ENCODE results near the gene GALNT2.

GALNT2 gene

GRCh38 chr1:230145953-230146476 is 79.0 kb downstream of the GALNT2 start:
- FAIRE-seq (peak; percentile 74), DNase-seq (ENCODE audit: insufficient read length, low spot score) (peak; percentile 33)

GRCh38 chr1:230146709-230147108 is 79.7 kb downstream of the GALNT2 start:
- TF ChIP-seq POU2F2 (IDR thresholded peaks at IDR 0.05; ENCODE audit: low read depth, low read length) (no peak), SPI1 (IDR thresholded peaks at IDR 0.05; ENCODE audit: low read depth, low read length) (no peak), POLR2AphosphoS5 (IDR thresholded peaks at IDR 0.05; ENCODE audit: low read depth, low read length) (no peak), PAX5 (IDR thresholded peaks at IDR 0.05; ENCODE audit: insufficient read depth, low read length, severe bottlenecking) (no peak), TAF1 (IDR thresholded peaks at IDR 0.05; ENCODE audit: low read depth, low read length) (no peak), POLR2A (IDR thresholded peaks at IDR 0.05; ENCODE audit: low read depth, low read length) (no peak)
- no peak for FAIRE-seq
- no peak for DNase-seq (ENCODE audit: insufficient read length, low spot score)

More at GRCh38 chr1:230145953-230146476, 79.0 kb downstream of the GALNT2 start:
- TF ChIP-seq SPI1 (IDR thresholded peaks at IDR 0.05; ENCODE audit: low read depth, low read length): peak; percentile 82
- TF ChIP-seq POU2F2 (IDR thresholded peaks at IDR 0.05; ENCODE audit: low read depth, low read length): 0 out of 2 replicates have a peak, but pooled peaks have one; percentile 26
- no peak for TF ChIP-seq POLR2AphosphoS5 (IDR thresholded peaks at IDR 0.05; ENCODE audit: low read depth, low read length)
- TF ChIP-seq PAX5 (IDR thresholded peaks at IDR 0.05; ENCODE audit: insufficient read depth, low read length, severe bottlenecking): no peak
- peak; percentile 19; the same call in 1 of the 2 replicates for TF ChIP-seq TAF1 (IDR thresholded peaks at IDR 0.05; ENCODE audit: low read depth, low read length)
- no peak for TF ChIP-seq POLR2A (IDR thresholded peaks at IDR 0.05; ENCODE audit: low read depth, low read length)

GRCh38 chr1:230147253-230148125 is 80.5 kb downstream of the GALNT2 start:
- DNase-seq (ENCODE audit: insufficient read length, low spot score) (no peak), FAIRE-seq (peak; percentile 57)
- TF ChIP-seq POLR2AphosphoS5 (IDR thresholded peaks at IDR 0.05; ENCODE audit: low read depth, low read length) (no peak), TAF1 (IDR thresholded peaks at IDR 0.05; ENCODE audit: low read depth, low read length) (no peak), PAX5 (IDR thresholded peaks at IDR 0.05; ENCODE audit: insufficient read depth, low read length, severe bottlenecking) (no peak), SPI1 (IDR thresholded peaks at IDR 0.05; ENCODE audit: low read depth, low read length) (no peak), POLR2A (IDR thresholded peaks at IDR 0.05; ENCODE audit: low read depth, low read length) (no peak), POU2F2 (IDR thresholded peaks at IDR 0.05; ENCODE audit: low read depth, low read length) (no peak)

- DNase-seq (ENCODE audit: insufficient read length, low spot score): no peak
- no peak for TF ChIP-seq TAF1 (IDR thresholded peaks at IDR 0.05; ENCODE audit: low read depth, low read length)
- TF ChIP-seq POU2F2 (IDR thresholded peaks at IDR 0.05; ENCODE audit: low read depth, low read length): no peak
- TF ChIP-seq POLR2AphosphoS5 (IDR thresholded peaks at IDR 0.05; ENCODE audit: low read depth, low read length): no peak
- no peak for TF ChIP-seq SPI1 (IDR thresholded peaks at IDR 0.05; ENCODE audit: low read depth, low read length)
- TF ChIP-seq PAX5 (IDR thresholded peaks at IDR 0.05; ENCODE audit: insufficient read depth, low read length, severe bottlenecking): no peak
- TF ChIP-seq POLR2A (IDR thresholded peaks at IDR 0.05; ENCODE audit: low read depth, low read length): no peak
- FAIRE-seq: no peak
These were observed 81.2 kb downstream of the GALNT2 start for GRCh38 chr1:230148126-230148652.

- TF ChIP-seq POU2F2 (IDR thresholded peaks at IDR 0.05; ENCODE audit: low read depth, low read length): no peak
- TF ChIP-seq SPI1 (IDR thresholded peaks at IDR 0.05; ENCODE audit: low read depth, low read length): no peak
- no peak for TF ChIP-seq TAF1 (IDR thresholded peaks at IDR 0.05; ENCODE audit: low read depth, low read length)
- DNase-seq (ENCODE audit: insufficient read length, low spot score): no peak
- peak; percentile 79 for FAIRE-seq
These were observed 81.9 kb downstream of the GALNT2 start for GRCh38 chr1:230148768-230149469.

- peak; percentile 72 for FAIRE-seq
- DNase-seq (ENCODE audit: insufficient read length, low spot score): peak; percentile 30
- TF ChIP-seq TAF1 (IDR thresholded peaks at IDR 0.05; ENCODE audit: low read depth, low read length) (no peak; the same call in 1 of the 2 replicates), POLR2A (IDR thresholded peaks at IDR 0.05; ENCODE audit: low read depth, low read length) (0 out of 2 replicates have a peak, but pooled peaks have one; percentile 40), PAX5 (IDR thresholded peaks at IDR 0.05; ENCODE audit: insufficient read depth, low read length, severe bottlenecking) (no peak), SPI1 (IDR thresholded peaks at IDR 0.05; ENCODE audit: low read depth, low read length) (peak; percentile 100)
These were observed 82.9 kb downstream of the GALNT2 start for GRCh38 chr1:230149751-230150584.

GRCh38 chr1:230150615-230151014 is 83.6 kb downstream of the GALNT2 start:
- FAIRE-seq: no peak

GRCh38 chr1:230151924-230152468 is 85.0 kb downstream of the GALNT2 start:
- DNase-seq (ENCODE audit: insufficient read length, low spot score): no peak

More at GRCh38 chr1:230150615-230151014, 83.6 kb downstream of the GALNT2 start:
- DNase-seq (ENCODE audit: insufficient read length, low spot score): no peak
- TF ChIP-seq POLR2A (IDR thresholded peaks at IDR 0.05; ENCODE audit: low read depth, low read length) (no peak), TAF1 (IDR thresholded peaks at IDR 0.05; ENCODE audit: low read depth, low read length) (no peak), PAX5 (IDR thresholded peaks at IDR 0.05; ENCODE audit: insufficient read depth, low read length, severe bottlenecking) (no peak), SPI1 (IDR thresholded peaks at IDR 0.05; ENCODE audit: low read depth, low read length) (no peak), POU2F2 (IDR thresholded peaks at IDR 0.05; ENCODE audit: low read depth, low read length) (no peak), POLR2AphosphoS5 (IDR thresholded peaks at IDR 0.05; ENCODE audit: low read depth, low read length) (no peak)

More at GRCh38 chr1:230151924-230152468, 85.0 kb downstream of the GALNT2 start:
- no peak for FAIRE-seq
- TF ChIP-seq POLR2A (IDR thresholded peaks at IDR 0.05; ENCODE audit: low read depth, low read length): no peak
- no peak for TF ChIP-seq POLR2AphosphoS5 (IDR thresholded peaks at IDR 0.05; ENCODE audit: low read depth, low read length)
- no peak for TF ChIP-seq PAX5 (IDR thresholded peaks at IDR 0.05; ENCODE audit: insufficient read depth, low read length, severe bottlenecking)
- TF ChIP-seq TAF1 (IDR thresholded peaks at IDR 0.05; ENCODE audit: low read depth, low read length): no peak
